GM19452 (cell line): ENCODE results near the gene MED17.

Experiments
- ATAC-seq: cut with Tn5 transposase; IDR thresholded peaks from one replicate; pipeline ENCODE4 v1.9.1; 2021; ENCODE audit not compliant: unreplicated experiment

MED17 gene

GRCh38 chr11:93846411-93846810 is 62.3 kb downstream of the MED17 start:
- no peak for ATAC-seq

GRCh38 chr11:93849201-93849600 is 65.1 kb downstream of the MED17 start:
- ATAC-seq: no peak

GRCh38 chr11:93849751-93850593 is 65.9 kb downstream of the MED17 start:
- ATAC-seq: no peak

GRCh38 chr11:93850594-93851018 is 66.5 kb downstream of the MED17 start, which contains the start of gene VSTM5:
Gene VSTM5, minus strand, starts transcription at chr11:93850618. Its CDS starts 116 bp downstream, at chr11:93850502.
- ATAC-seq: no peak

- no peak for ATAC-seq
Observed at GRCh38 chr11:93852242-93852641, 68.2 kb downstream of the MED17 start.

GRCh38 chr11:93857413-93858120 is 73.5 kb downstream of the MED17 start:
- no peak for ATAC-seq

GRCh38 chr11:93858121-93858775 is 74.2 kb downstream of the MED17 start:
- no peak for ATAC-seq

- ATAC-seq: no peak
Observed at GRCh38 chr11:93861808-93862207, 77.7 kb downstream of the MED17 start.
